ENCODE measurements around the gene TEDC2. TPM values are rescaled to one million over a fixed set of nuclear protein-coding genes. Genes with fewer than 3 reads are reported as not detected.
A peak's percentile ranks its signal among the peaks of the same experiment; 100 is the strongest.

The TEDC2 gene
- total RNA-seq, 4 donors from 2014 or later: 1.8 to 7.0 TPM; not detected in 2

- intact Hi-C loops (cut with DNase I; ENCODE audit: low total_unique reads): loop anchor here (10.0 kb wide), 1 partner anchor 165 kb away; no protein-coding TSS in a partner anchor
- no peak for TF ChIP-seq POLR2A (IDR thresholded peaks at IDR 0.05)
- TF ChIP-seq CTCF (IDR thresholded peaks at IDR 0.05): no peak
These were observed 39.5 kb downstream of the TEDC2 start for GRCh38 chr16:2499454-2499853.

GRCh38 chr16:2499890-2500429 is 40.1 kb downstream of the TEDC2 start:
- H3K4me1 ChIP-seq: peaks cover 0 to 14% of the 10 kb centered on the region in 2 donors
- intact Hi-C loops (cut with DNase I; ENCODE audit: low total_unique reads): loop anchor here (10.0 kb wide), 1 partner anchor 165 kb away; no protein-coding TSS in a partner anchor
- H3K36me3 ChIP-seq: no peaks in the 10 kb centered on the region
- H3K4me3 ChIP-seq: no peak overlapping the region
- H3K27me3 ChIP-seq: no peaks in the 10 kb centered on the region
- H3K27ac ChIP-seq: no peak overlapping the region
- TF ChIP-seq CTCF (IDR thresholded peaks at IDR 0.05): no peak
- TF ChIP-seq POLR2A (IDR thresholded peaks at IDR 0.05): no peak
- H3K9me3 ChIP-seq: no peaks in the 10 kb centered on the region
- no peak for DNase-seq

More at GRCh38 chr16:2499454-2499853, 39.5 kb downstream of the TEDC2 start:
- H3K36me3 ChIP-seq: no peaks in the 10 kb centered on the region
- no peak overlapping the region for H3K27ac ChIP-seq
- no peaks in the 10 kb centered on the region for H3K27me3 ChIP-seq
- no peaks in the 10 kb centered on the region for H3K9me3 ChIP-seq
- H3K4me1 ChIP-seq: peaks cover 0 to 14% of the 10 kb centered on the region in 2 donors
- no peak overlapping the region for H3K4me3 ChIP-seq
- DNase-seq: no peak

- TF ChIP-seq POLR2A (IDR thresholded peaks at IDR 0.05): no peak
- TF ChIP-seq CTCF (IDR thresholded peaks at IDR 0.05): no peak
These were observed 40.6 kb downstream of the TEDC2 start for GRCh38 chr16:2500430-2500917.

GRCh38 chr16:2500918-2501750 is 41.2 kb downstream of the TEDC2 start:
- DNase-seq: peak; percentile 85 to 88
- Histone ChIP-seq H3K4me1 (peaks cover 0 to 14% of the 10 kb centered on the region in 2 donors), H3K27me3 (no peaks in the 10 kb centered on the region), H3K9me3 (no peaks in the 10 kb centered on the region), H3K27ac (peak overlapping the region; percentile 62 to 65), H3K4me3 (peak overlapping the region in 1 of 2 donors; percentile 20), H3K36me3 (no peaks in the 10 kb centered on the region)
- TF ChIP-seq POLR2A (IDR thresholded peaks at IDR 0.05): peak in 1 of 2 donors; percentile 36
- TF ChIP-seq CTCF (IDR thresholded peaks at IDR 0.05): peak; percentile 96 to 100 (median 98)
- intact Hi-C loops (cut with DNase I; ENCODE audit: low total_unique reads): no loop called here

More at GRCh38 chr16:2500430-2500917, 40.6 kb downstream of the TEDC2 start:
- Histone ChIP-seq H3K4me1 (peaks cover 0 to 14% of the 10 kb centered on the region in 2 donors), H3K27me3 (no peaks in the 10 kb centered on the region), H3K9me3 (no peaks in the 10 kb centered on the region), H3K4me3 (no peak overlapping the region), H3K36me3 (no peaks in the 10 kb centered on the region), H3K27ac (no peak overlapping the region)
- no peak for DNase-seq
- intact Hi-C loops (cut with DNase I; ENCODE audit: low total_unique reads): no loop called here

Data from uterus (tissue), 4 donors.